K562 (cell line): Measurements from ENCODE around the gene CELA3A. TPM values are rescaled to one million over a fixed set of nuclear protein-coding genes. Genes with fewer than 3 reads are reported as not detected.
A peak's percentile ranks its signal among the peaks of the same experiment; 100 is the strongest.

Experiments
- EP300 ChIP-seq: IDR thresholded peaks from 2 replicates; pipeline ENCODE4 v1.6.1; 2012; ENCODE audit warnings: low read length, improper control_type of control experiment
- GABPA ChIP-seq: fragments of 200-800 bp; sonication (Bioruptor generic); conservative IDR thresholded peaks from 2 replicates; pipeline ENCODE4 v1.6.1; 2016; ENCODE audit warnings: low read depth, missing genetic modification characterization, missing compliant biosample characterization
- KLF13 ChIP-seq: fragments of 450-650 bp; IDR thresholded peaks from 2 replicates; pipeline ENCODE4 v1.6.1; 2016; ENCODE audit warnings: missing genetic modification characterization, low read depth, mild to moderate bottlenecking, missing compliant biosample characterization, moderate library complexity, borderline replicate concordance
- MCM7 ChIP-seq, 2 experiments: fragments of 450-650 bp; IDR thresholded peaks; 2 replicates each; pipeline ENCODE4 v1.6.1; 2016 to 2018
- MEF2D ChIP-seq: conservative IDR thresholded peaks from 2 replicates; pipeline ENCODE4 v1.6.1; 2016; ENCODE audit warnings: low read depth, missing genetic modification characterization, missing compliant biosample characterization
- NCOA1 ChIP-seq: fragments of 450-650 bp; IDR thresholded peaks from 2 replicates; pipeline ENCODE4 v1.6.1; 2016; ENCODE audit warnings: low read depth
- NCOR1 ChIP-seq: fragments of 450-650 bp; IDR thresholded peaks from 2 replicates; pipeline ENCODE4 v1.6.1; 2016; ENCODE audit warnings: mild to moderate bottlenecking, moderate library complexity
- NR2C1 ChIP-seq, 2 experiments: fragments of 450-650 bp; IDR thresholded peaks; 2 replicates each; pipeline ENCODE4 v1.6.1; 2017; ENCODE audit warnings: mild to moderate bottlenecking in 2 of 2, antibody characterized with exemption in 1 of 2, inconsistent platforms in 1 of 2, missing compliant biosample characterization in 1 of 2, missing genetic modification characterization in 1 of 2
- RAD21 ChIP-seq, 2 experiments: fragments of 250-450 bp in 1 of 2; fragments of 450-650 bp in 1 of 2; sonication (Bioruptor Pico) in 1 of 2; formaldehyde crosslinking in 1 of 2; IDR thresholded peaks in 1 of 2; conservative IDR thresholded peaks in 1 of 2; 2 replicates each; pipeline versions ENCODE4 v1.4.0 to v1.8.0; 2020 to 2022; ENCODE audit warnings: mild to moderate bottlenecking in 2 of 2, moderate library complexity in 1 of 2
- TAF9B ChIP-seq: fragments of 450-650 bp; IDR thresholded peaks from 2 replicates; pipeline ENCODE4 v1.6.1; 2018; ENCODE audit warnings: mild to moderate bottlenecking; ENCODE audit not compliant: partially characterized antibody
- ZFP1 ChIP-seq: fragments of 450-650 bp; formaldehyde crosslinking; IDR thresholded peaks from 2 replicates; pipeline ENCODE4 v1.4.0; 2020; ENCODE audit warnings: mild to moderate bottlenecking, mixed read lengths
- ZFX ChIP-seq: sonication (generic); formaldehyde crosslinking; IDR thresholded peaks from 2 replicates; pipeline ENCODE4 v1.8.0; 2022; ENCODE audit warnings: mild to moderate bottlenecking, missing genetic modification reagents, moderate library complexity
- ZNF644 ChIP-seq: fragments of 200-800 bp; sonication (Bioruptor generic); IDR thresholded peaks from 2 replicates; pipeline ENCODE4 v1.6.1; 2016; ENCODE audit warnings: low read depth, missing genetic modification characterization, missing compliant biosample characterization
- ZNF79 ChIP-seq: fragments of 250-450 bp; sonication (Bioruptor Pico); IDR thresholded peaks from 2 replicates; pipeline ENCODE4 v1.4.0; 2020; ENCODE audit warnings: low read depth, mild to moderate bottlenecking, moderate library complexity
- polyA plus RNA-seq, 8 experiments: library from polyadenylated mRNA; depleted of rRNA in 4 of 8; stranded (reverse) in 5 of 8; unstranded in 3 of 8; fragments of >200 nt; fragmentation: Nextera tagmentation in 2 of 8; fragmentation: Illumina TruSeq in 1 of 8; extraction: Ambion mirVana in 2 of 8; extraction: Trizol in 1 of 8; gene quantifications; 2 replicates each; pipeline versions ENCODE4 v1.2.1 to v1.2.3, GENCODE V29; 2011 to 2014; ENCODE audit warnings: inconsistent platforms in 1 of 8, missing spikeins in 1 of 8
- total RNA-seq, 7 experiments: library from RNA; depleted of rRNA in 6 of 7; stranded (reverse); fragments of >200 nt in 6 of 7; fragmentation: Illumina TruSeq in 2 of 7; extraction: Trizol in 2 of 7; gene quantifications; 2 replicates each; pipeline versions ENCODE4 v1.2.1 to v1.2.3, GENCODE V29; 2011 to 2021; ENCODE audit warnings: low replicate concordance in 1 of 7
- TF ChIP-seq, protein P1 (sequence below): fragments of 200-800 bp; sonication (Bioruptor generic); IDR thresholded peaks from 2 replicates; pipeline ENCODE4 v1.6.1; 2017; ENCODE audit warnings: missing genetic modification characterization, missing compliant biosample characterization

Gene CELA3A
- total and polyA plus RNA-seq, 9 of the 15 experiments (the other 6 are each of a cell fraction or from before 2014, with no cell fraction given), result 5.4 TPM; not detected in 8

DNA sequence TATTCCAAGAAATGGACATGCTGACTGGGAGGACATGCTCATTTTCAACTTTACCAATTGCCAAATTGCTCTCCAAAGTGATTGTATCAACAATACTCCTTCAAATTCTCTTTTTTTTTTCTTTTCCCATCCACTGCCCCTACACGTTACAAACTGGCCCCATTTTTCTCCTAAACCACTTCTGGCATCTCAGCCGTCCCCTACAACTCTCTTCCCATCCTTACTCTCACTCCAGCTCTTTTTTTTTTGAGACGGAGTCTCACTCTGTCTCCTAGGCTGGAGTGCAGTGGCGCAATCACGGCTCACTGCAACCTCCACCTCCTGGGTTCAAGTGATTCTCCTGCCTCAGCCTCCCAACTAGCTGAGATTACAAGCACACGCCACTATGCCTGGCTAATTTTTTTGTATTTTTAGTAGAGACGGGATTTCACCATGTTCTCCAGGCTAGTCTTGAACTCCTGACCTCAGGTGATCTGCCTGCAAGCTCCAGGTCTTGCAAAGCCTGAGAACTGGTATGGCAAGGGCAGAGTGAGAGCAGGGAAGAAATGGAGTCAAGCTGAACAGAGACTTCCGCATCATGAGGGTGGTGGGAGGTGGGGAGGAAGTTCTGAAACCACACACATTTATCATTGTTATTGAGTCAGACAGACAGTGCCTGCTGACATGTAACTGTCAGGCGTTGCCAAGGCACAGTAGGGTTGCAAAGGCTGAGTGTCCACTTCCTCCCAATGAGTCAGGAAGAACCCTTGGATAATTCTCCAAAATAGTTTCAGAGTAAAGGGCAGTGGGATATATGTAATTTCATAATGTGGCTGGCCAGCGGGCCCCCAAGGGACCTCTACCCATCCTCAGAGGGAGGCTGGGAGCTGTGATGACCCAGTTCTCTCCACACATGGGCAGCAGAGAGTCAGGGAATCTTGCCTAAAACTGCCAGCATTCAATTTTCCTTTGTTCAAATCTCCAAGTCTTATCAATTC, 17.4 kb downstream of the CELA3A start (continued):
- TF ChIP-seq MEF2D (tag) (no peak; the same call in 1 of the 2 replicates), GABPA (tag) (peak; percentile 80), NCOR1 (peak; percentile 61; the same call in 1 of the 2 replicates), ZNF644 (tag) (peak; percentile 76; the same call in 1 of the 2 replicates), TAF9B (no peak), RAD21 (CRISPR knock-in tag; conservative IDR thresholded peaks at IDR 0.05 in 1 of 2, IDR thresholded peaks at IDR 0.05 in 1 of 2) (peak in 1 of 2 experiments; percentile 50; a peak in 3 of 4 replicates), KLF13 (tag) (0 out of 2 replicates have a peak, but pooled peaks have one; percentile 29), NCOA1 (peak; percentile 70; the same call in 1 of the 2 replicates), EP300 (peak; percentile 97), ZFX (CRISPR knock-in tag) (no peak), ZNF79 (CRISPR knock-in tag) (peak; percentile 72; the same call in 1 of the 2 replicates), ZFP1 (CRISPR knock-in tag) (peak; percentile 29; the same call in 1 of the 2 replicates), NR2C1 (IDR thresholded peaks at IDR 0.05) (no peak), NR2C1 (tag; IDR thresholded peaks at IDR 0.05) (0 out of 2 replicates have a peak, but pooled peaks have one; percentile 25), MCM7 (IDR thresholded peaks at IDR 0.05) (no peak)
- TF ChIP-seq, protein P1, sequence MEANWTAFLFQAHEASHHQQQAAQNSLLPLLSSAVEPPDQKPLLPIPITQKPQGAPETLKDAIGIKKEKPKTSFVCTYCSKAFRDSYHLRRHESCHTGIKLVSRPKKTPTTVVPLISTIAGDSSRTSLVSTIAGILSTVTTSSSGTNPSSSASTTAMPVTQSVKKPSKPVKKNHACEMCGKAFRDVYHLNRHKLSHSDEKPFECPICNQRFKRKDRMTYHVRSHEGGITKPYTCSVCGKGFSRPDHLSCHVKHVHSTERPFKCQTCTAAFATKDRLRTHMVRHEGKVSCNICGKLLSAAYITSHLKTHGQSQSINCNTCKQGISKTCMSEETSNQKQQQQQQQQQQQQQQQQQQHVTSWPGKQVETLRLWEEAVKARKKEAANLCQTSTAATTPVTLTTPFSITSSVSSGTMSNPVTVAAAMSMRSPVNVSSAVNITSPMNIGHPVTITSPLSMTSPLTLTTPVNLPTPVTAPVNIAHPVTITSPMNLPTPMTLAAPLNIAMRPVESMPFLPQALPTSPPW (CRISPR knock-in tag), result peak; percentile 85
